Stimulated activated CD8-positive, alpha-beta memory T cell treated with anti-CD3 and anti-CD28 coated beads, Interleukin-7, amount 100 ng/mL, for 4 hours (primary cell): Measurements from ENCODE around the gene SMIM33.
A peak's percentile ranks its signal among the peaks of the same experiment; 100 is the strongest.
"Not testable (repeated sequence)": the region's sequence is repeated elsewhere in the genome, so short reads cannot be mapped to it uniquely, and the experiment has no call there.

ENCODE experiments used
- DNase-seq, 2 donors: peaks; one replicate each; pipeline ENCODE4 v3.0.0-alpha.2; 2020; ENCODE audit warnings: low read depth in 2 of 2

SMIM33 gene

DNA sequence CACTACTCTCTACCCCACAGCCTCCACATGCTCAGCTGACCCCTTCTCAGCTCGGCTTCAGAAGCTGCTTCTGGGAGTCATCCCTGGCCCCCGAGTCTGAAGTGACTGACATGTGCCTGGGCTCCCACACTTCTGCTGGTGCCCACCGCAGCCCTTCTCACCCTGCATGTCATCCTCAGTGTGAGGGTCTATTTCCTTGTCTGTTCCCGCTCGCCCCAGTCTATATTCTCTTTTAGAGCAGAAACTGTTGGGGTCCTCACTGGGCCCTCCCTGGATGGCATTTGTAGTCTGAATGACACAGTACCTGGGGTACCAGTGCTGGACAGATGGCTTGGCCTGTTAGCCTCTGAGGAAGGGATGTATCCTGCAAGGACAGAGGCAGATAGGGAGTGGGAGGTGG lies 13.6 kb upstream of the SMIM33 start:
- no peak for DNase-seq

DNA sequence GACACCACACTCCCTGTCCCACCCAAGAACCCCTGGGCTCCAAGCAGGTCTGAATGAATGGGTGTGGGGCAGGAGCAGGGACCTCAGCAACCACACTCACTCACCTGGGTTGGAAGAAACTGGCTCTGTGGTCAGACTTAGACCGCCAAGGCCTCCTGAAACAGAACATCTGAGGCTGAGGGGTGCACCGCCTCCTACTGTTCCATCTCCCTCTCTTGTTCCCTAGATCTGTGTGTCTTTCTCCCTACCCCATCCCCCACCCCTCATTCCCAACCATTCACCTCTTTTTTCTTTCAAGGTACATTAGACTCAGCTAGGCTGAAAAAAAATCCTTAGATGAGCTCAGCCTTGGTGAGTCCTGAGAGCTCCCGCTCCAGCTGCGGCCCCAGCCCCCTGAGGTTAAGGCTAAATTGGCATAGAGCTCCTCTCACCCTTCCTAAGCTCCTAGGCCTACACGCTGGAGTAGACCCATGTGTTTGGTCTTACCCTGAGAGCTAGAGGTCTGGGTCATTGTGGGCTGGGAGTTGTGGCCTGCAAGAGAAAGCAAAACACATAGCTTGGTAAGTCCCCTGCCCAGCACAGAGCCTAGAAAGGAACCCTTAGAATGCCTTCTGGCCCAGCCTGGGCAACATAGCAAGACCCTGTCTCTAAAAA lies 13.0 kb upstream of the SMIM33 start:
- no peak for DNase-seq

DNA sequence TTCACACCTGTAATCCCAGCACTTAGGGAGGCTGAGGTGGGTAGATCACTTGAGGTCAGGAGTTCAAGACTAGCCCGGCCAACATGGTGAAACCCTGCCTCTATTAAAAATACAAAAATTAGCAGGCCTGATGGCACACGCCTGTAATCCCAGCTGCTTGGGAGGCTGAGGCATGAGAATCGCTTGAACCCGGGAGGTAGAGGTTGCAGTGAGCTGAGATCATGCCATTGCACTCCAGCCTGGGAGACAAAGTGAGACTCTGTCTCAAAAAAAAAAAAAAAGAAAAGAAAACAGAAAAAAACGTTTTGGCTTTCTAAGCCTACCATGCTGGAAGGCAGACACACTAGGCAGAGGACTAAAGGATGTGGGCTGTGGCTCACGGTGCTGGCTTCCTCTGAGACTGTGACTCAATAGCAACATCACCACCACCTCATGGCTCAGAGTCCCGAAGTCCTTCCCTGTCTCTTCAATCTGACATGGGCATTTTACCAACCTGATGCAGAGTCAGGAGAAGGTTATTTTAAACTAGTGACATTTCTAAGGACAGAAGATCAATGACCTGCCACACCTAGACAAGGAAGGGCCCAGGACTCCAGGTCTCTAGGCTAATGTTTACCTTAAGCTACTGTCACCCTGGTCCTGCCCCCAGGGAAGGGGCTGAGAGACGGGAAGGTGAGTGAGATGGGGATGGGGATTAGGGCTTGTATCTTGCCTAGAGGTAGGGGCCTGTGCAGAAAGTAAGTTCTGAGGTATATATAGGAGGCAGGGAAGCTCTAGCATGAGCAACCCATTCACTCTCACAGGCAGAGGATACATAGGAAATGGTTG lies 12.0 kb upstream of the SMIM33 start:
- peak; percentile 68 to 76 for DNase-seq

DNA sequence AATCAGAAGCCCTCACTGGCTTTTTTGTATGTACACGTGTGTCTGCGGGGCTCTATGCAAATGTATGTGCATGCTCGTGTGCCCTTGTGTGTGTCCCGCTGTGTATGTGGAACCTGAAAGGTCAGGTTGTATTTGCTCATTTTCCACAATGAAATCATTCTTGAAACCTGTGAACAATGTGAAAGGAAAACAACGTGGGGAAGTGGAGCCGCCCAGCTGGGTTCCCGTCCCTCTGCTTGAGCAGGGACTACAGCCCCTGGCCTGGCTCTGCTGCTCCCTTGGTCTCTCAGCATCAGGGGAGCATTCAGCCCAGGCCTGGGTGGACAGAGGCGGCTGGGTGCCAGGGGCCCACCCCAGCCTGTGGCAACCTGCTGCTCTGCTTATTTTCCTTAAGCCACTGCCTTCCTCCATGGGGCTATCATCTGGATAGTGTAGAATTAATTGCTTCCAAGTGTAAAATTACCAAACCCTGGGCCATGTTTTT lies 11.3 kb upstream of the SMIM33 start:
- no peak for DNase-seq

DNA sequence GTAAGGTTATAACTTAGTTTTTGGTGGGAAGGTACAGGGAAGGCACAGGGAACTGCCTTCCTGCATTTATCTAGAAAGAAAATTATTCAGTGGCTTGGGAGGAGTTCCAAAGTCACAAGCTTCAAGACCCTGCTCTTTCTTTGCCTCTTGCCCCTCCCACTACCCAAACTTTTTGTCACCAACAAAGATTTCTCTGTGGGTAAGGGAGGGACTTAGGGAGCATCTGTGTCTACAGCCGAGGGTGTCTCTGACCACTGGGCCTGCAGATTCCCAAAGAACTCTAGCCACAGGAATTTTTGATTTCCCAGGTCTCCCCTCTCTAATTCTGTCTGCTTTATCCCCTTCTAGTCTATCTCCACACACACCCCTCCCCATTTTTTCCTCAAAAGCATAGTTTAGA lies 10.3 kb upstream of the SMIM33 start:
- DNase-seq, result no peak

DNA sequence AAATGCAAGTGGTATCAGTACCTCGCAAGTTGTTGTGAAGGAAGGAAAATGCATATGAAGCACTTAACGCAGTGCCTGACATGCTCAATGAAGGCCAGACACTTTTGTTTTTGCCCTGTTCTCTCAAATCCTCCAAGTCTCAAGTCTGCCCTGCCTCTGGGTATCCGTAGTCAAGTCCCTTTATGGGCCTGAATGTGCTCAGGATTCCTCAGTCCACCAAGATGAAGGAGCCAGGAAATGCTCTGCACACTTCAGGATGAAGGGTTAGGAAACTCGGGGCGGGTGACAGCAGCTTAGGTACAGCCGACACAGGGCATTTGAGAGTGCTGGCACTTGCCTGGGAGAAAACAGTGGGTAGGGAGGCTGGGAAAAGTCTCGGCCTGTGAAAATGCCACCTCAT lies 9.6 kb upstream of the SMIM33 start:
- DNase-seq, result no peak

DNA sequence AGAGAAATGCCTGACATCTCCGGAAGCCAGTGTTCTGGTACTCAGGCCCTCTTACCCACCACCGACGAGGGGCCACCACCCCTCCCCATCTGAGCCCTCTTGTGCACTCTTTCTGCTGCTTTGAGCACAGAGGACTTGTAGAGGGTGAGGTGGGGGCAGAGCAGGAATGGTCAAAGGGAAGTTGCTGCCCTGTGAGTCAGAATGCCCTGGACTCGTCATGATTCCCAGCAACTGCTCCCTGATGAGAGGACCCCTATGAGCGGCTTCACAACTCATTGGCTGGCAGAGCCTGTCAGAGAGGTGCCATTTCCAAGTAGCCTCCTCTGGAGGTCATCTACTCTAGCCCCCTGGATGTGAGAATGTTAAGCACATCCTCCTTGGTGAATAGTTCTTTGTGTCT lies 9.1 kb upstream of the SMIM33 start:
- DNase-seq, result no peak

DNA sequence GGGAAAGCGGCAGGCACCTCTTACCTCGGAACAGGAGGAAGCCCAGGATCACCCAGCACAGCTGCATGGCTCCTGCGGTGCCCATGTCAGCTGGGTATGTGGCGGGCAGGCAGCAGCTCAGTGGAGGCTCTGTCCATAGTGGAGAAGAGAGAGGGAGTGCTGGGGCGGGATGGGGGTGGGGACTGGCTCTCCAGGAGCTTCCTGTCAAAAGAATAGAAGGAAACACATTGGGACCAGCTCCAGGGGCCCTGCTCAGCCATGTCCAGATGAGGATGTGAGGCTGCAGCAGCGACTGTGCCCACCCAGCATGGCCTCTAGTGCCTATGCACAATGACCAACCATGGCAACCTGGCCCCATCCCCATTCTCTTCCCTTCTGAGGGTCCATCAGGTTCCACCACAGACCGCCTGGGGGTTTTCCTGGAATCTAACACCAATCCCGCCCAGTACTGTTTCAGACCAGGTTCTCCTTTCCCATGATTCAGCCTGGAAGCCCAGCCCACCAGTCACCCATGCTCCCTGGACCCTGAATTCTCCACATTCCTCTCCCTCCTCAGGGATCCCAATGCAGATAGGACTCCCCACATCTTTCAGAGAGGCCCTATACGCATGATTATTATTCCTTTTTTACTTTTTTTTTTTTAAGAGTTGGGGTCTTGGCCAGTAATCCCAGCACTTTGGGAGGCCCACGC lies 8.1 kb upstream of the SMIM33 start, which contains the start of gene ECSCR:
Gene ECSCR, minus strand, starts transcription at position 158 of the 691 bp plus-strand sequence. Its CDS starts 73 bp downstream, at position 85.
- DNase-seq, result no peak

DNA sequence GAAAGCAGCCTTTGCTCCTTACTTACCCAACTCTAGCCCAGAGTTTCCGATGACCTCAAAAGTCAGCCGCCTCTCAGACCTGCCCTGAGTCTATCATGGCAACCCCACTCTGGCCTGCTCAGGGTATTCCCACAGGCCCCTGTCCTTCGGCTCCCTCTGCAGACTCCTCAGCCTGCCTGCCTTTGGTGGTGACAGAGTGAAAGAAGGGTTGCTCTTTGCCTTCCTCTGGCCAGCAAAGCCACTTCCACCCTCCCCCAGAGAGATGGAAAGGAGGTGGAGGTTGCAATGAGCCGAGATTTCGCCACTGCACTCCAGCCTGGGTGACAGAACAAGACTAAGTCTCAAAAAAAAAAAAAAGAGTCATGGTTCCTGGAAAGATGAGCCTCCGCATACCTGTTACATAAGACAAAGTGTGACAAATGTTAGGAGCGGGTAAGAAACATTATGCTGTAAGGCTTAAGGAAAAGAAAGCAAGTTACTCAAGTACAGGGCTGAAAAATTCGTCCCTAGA lies 2.3 kb upstream of the SMIM33 start:
- no peak for DNase-seq

DNA sequence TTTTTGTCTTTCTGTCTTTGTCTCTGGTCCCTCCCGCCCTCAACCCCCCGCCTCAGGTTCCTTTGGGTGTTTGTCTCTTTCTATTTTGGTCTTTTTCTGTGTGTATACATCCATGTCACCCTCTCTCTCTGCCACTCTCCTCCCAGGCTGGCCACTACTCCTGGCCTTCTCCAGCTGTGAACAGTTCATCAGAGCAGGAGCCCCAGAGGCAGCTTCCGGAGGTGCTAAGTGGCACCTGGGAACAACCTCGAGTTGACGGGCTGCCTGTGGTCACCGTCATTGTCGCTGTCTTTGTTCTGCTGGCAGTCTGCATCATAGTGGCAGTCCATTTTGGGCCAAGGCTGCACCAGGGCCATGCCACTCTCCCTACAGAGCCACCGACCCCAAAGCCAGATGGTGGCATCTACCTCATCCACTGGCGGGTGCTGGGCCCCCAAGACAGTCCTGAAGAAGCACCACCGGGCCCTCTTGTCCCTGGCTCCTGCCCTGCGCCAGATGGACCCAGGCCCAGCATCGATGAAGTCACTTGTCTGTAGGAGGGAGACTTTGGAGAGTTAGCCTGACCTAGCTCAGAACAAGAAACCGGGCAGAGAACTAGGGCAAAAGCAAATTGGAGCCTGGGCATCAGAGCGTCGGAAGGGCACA lies 1.7 kb downstream of the SMIM33 start:
- no peak for DNase-seq

DNA sequence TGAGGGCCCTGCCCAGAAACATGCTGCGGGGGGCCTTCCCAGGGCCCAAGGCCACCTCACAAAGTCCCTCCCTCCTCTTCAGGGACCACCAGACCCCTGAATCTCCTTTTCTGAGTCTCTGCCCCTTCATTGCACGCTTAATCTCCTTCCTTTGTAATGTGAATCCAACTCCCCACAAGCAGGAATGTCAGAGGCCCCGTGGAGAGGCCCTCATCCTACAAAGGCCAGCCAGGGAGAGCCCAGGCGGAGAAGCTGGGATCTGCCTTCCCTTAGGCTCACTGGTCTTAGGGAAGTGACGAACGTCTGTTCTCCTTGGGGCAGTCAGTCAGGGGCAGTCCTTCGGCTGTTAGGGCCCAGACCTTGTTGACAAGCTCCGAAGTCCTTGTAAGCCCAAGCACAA lies 2.3 kb downstream of the SMIM33 start:
- no peak for DNase-seq

DNA sequence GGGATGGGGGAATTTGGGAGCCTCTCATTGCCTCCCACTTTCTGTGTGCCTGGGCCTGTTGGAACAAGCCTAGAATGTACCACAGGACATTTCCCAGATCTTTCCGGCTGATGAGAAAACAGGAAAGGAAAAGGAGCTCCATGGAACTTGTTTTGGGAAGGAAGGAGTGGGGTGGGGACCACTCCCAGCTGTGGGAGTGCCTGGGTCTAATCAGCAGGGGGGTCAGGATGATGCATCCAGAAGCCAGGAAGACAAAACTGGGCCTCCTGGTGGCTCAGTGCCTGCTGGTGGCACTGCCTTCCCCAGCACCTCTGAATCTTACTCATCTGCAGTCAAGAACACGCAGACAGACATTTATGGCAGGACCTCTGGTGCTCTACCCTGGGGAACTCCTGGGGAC lies 2.8 kb downstream of the SMIM33 start:
- DNase-seq, result no peak

DNA sequence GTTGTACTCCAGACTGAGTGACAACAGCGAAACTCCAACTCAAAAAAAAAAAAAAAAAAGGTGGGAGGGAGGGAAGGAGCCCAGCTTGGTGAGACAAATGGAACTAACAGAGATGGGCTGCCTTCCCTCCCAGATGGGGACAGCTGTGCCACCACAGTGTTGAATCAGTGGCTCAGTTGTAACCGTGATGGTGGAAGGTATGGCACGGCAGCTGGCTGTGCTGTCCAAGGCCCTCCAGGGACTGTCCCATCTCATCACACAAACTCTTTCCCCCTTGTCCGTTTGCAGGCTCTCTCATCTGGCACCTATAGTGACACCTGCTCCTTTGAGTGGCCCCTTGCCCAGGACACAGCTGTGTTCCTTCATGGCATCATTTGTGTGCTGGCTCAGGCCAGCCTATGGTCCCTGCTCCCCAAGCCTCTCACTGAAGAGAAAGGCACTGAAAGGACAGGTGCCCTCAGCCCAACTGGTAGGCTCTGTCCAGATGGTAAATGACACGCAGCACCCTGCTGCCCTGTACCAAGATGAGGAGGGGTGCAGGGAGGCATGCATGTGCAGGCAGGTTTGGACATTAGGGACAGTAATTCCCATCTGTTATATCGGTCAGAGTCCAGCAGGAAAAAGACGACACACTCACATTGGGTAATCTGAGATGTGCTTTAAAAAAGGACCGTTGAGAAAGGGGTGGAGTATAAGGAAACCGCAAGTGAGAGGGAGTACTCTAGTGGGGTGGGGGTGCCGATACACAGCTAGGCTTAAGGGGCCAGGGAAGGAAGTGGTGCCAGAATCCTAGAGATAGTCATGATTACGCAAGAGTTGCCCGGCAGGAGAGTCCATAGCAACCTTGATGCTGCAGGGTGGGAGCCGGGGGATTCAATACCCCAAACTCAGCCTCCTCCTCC lies 4.3 kb downstream of the SMIM33 start:
- no peak for DNase-seq

DNA sequence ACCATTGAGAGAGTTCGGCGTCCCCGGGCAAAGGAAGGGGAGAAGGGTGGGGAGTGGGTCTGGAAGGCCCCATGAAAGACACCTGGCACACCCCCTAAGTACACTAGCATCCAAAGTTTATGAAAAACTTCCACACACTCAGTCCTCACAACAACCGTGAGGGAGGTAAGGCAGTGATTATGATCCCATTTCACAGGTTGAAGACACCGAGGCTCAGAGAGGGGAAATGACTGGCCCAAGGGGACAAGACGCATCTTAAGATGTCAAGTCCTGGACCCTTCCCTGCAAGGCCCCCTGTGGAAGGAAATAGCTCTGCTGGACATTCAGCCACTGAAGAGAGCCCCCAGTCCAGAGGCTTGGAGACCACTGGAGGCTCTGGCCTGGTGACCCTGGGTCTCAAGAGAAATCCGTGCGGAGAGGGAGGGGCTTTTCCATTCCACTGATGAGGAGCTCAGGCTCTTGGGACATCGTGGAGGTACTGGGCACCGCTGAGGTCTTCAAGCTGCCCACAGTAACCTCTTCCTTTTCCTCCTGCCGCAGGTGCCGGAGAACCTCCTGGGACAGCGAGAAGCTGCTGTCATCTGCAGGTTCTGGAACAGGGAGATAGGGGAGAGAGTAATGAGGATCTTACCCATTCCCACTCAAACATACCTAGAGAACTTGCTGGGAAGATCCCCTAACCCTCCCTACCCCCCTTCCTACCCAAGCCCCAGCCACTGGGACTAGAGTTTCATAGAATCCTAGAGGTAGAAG lies 5.2 kb downstream of the SMIM33 start:
- no peak for DNase-seq

DNA sequence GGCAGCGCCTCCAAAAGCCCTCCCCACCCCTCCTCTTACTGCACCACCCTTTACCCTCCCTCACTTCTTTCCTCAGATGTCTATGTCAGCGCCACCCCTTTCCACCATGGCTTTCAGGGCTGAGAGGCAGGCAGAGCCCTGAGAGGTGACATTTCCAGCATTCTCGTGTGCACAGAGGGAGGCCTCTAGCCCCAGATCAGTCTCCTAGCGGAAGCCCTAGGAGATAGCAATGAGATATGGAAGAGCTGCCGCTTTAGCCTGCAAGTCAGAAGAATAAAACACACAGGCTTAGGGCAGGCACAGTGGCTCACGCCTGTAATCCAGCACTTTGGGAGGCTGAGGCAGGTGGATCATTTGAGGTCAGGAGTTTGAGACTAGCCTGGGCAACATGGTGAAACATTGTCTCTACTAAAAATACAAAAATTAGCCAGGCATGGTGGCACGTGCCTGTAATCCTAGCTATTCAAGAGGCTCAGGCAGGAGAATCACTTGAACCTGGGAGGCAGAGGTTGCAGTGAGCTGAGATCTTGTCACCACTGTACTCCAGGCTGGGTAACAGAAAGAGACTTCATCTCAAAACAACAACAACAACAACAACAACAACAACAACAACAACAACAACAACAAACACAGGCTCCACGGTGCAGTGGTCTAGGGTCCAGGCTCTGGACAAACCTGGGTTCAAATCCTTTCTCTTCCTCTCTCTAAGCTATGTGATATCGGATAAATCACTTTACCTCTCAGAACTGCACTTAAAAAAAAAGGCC lies 8.0 kb downstream of the SMIM33 start:
- DNase-seq, result not testable (repeated sequence)

DNA sequence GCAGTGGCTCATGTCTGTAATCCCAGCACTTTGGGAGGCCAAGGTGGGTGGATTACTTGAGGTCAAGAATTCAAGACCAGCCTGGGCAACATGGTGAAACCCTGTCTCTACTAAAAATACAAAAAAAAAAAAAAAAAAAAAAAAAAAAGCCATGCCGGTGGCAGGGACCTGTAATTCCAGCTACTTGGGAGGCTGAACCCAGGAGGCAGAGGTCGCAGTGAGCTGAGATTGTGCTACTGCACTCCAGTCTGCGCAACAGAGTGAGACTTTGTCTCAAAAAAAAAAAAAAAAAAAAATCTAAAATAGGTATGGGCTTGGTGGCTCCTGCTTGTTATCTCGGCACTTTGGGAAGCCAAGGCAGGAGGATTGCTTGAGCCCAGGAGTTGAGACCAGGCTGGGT lies 8.9 kb downstream of the SMIM33 start:
- DNase-seq, result not testable (repeated sequence)

DNA sequence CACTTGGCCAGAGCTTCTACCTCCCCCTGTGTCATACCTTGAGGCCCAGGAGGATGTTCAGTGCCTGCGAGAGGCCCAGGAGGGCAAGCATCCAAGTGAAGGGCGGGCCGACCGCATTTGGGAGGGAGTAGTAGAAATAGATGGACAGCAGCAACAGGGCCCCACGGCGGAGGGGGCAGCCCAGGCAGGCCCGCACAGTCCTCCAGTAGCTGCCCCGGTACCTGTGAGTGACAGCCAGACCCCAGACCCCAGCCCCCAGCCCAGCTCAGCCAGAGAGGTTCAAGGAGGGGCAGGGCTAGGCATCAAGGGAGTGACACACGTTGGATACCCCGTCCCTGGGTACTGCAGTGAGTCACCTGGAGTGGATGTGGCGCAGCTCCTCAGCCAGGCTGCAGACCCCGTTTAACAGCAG lies 10.3 kb downstream of the SMIM33 start:
- no peak for DNase-seq

DNA sequence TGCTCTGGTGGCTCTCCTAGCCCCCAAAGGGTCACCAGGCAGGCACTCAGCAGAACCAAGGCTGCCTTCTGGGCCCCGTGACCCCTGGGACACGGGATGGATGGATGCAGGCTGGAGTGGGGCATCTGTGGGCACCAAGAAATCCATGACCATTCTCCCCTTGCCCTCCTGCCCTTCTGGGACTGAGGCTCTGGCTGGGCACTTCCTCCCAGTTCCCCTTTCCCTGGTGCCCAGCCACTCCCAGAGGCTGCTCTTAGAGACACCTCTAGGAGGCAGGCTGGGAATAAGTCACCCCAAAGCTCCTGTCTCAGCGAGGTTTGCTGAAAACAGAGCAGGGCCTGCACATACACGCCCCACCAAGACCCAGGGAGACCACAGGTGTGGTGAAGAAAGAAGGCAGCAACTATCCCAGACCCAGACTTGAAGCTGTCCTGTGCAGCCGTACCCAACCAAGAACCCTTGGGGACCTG lies 10.8 kb downstream of the SMIM33 start:
- DNase-seq, result no peak
